Vagina (tissue), 2 donors: ENCODE measurements around the gene AIPL1. TPM values are rescaled to one million over a fixed set of nuclear protein-coding genes. Genes with fewer than 3 reads are reported as not detected.

Experiments used
- DNase-seq, 2 donors: peaks; one replicate each; pipeline ENCODE4 v3.0.0-alpha.2; 2017; ENCODE audit errors: extremely low spot score in 2 of 2
- H3K27ac ChIP-seq: fragments of 200-600 bp; sonication (generic); one replicate; pipeline ENCODE4 v1.5.1; 2019
- H3K27me3 ChIP-seq: fragments of 200-600 bp; sonication (generic); one replicate; pipeline ENCODE4 v1.5.1; 2019
- H3K36me3 ChIP-seq, 2 donors: fragments of 200-600 bp; sonication (generic); one replicate each; pipeline ENCODE4 v1.5.1; 2017 to 2019
- H3K4me1 ChIP-seq: fragments of 200-600 bp; sonication (generic); one replicate; pipeline ENCODE4 v1.5.1; 2019
- H3K4me3 ChIP-seq, 2 donors: fragments of 200-600 bp; sonication (generic); 1 replicate in 1 of 2; 2 replicates in 1 of 2; pipeline ENCODE4 v1.5.1; 2016 to 2019
- H3K9me3 ChIP-seq: fragments of 200-600 bp; sonication (generic); one replicate; pipeline ENCODE4 v1.5.1; 2019
- CTCF ChIP-seq, 3 experiments: fragments of 450-650 bp in 2 of 3; fragments of 200-600 bp in 1 of 3; sonication (generic) in 1 of 3; IDR thresholded peaks; one replicate each; pipeline ENCODE4 v1.5.1; 2017 to 2019; ENCODE audit warnings: antibody characterized with exemption in 3 of 3, mild to moderate bottlenecking in 2 of 3, moderate library complexity in 2 of 3
- POLR2A ChIP-seq, 2 donors: fragments of 450-650 bp; IDR thresholded peaks; one replicate each; pipeline ENCODE4 v1.6.1; 2017; ENCODE audit warnings: antibody characterized with exemption in 2 of 2, mild to moderate bottlenecking in 2 of 2, moderate library complexity in 2 of 2
- POLR2AphosphoS5 ChIP-seq, 2 donors: sonication (generic); formaldehyde crosslinking; IDR thresholded peaks; one replicate each; pipeline ENCODE4 v1.9.0; 2017; ENCODE audit warnings: antibody characterized with exemption in 2 of 2, mild to moderate bottlenecking in 2 of 2, low read depth in 1 of 2; ENCODE audit not compliant: insufficient read depth in 1 of 2
- intact Hi-C: fragments of 100-400 bp; cut with DNase I; formaldehyde crosslinking; loops from one replicate; pipeline ENCODE4 v1.15.1; 2023
- total RNA-seq: library from RNA; depleted of rRNA; stranded (reverse); fragments of >200 nt; gene quantifications from one replicate; pipeline ENCODE4 v1.2.3, GENCODE V29; 2016

The AIPL1 gene
- total RNA-seq, 1 donor from 2014 or later, result not detected

- Histone ChIP-seq H3K27ac (no peak overlapping the region), H3K4me1 (no peaks in the 10 kb centered on the region), H3K4me3 (no peak overlapping the region), H3K36me3 (peaks cover 0 to 9% of the 10 kb centered on the region in 2 donors), H3K27me3 (no peaks in the 10 kb centered on the region), H3K9me3 (no peaks in the 10 kb centered on the region)
- DNase-seq, result no peak
- intact Hi-C loops, result no loop called here
- TF ChIP-seq POLR2A (IDR thresholded peaks at IDR 0.05), result no peak
- TF ChIP-seq POLR2AphosphoS5 (IDR thresholded peaks at IDR 0.05; ENCODE audit: insufficient read depth in 1 of 2, low read depth in 1 of 2), result no peak
- TF ChIP-seq CTCF (IDR thresholded peaks at IDR 0.05), result no peak
These were observed 29.6 kb upstream of the AIPL1 start for GRCh38 chr17:6464446-6465041.

- Histone ChIP-seq H3K4me3 (no peak overlapping the region), H3K27me3 (no peaks in the 10 kb centered on the region), H3K27ac (no peak overlapping the region), H3K36me3 (peaks cover 0 to 9% of the 10 kb centered on the region in 2 donors), H3K4me1 (no peaks in the 10 kb centered on the region), H3K9me3 (no peaks in the 10 kb centered on the region)
- no peak for DNase-seq
- TF ChIP-seq CTCF (IDR thresholded peaks at IDR 0.05), result no peak
- no peak for TF ChIP-seq POLR2A (IDR thresholded peaks at IDR 0.05)
- TF ChIP-seq POLR2AphosphoS5 (IDR thresholded peaks at IDR 0.05; ENCODE audit: insufficient read depth in 1 of 2, low read depth in 1 of 2), result no peak
- intact Hi-C loops, result no loop called here
These were observed 28.9 kb upstream of the AIPL1 start for GRCh38 chr17:6463616-6464445.

GRCh38 chr17:6462692-6463091 is 27.8 kb upstream of the AIPL1 start:
- H3K27me3 ChIP-seq, result no peaks in the 10 kb centered on the region
- H3K27ac ChIP-seq, result no peak overlapping the region
- no peaks in the 10 kb centered on the region for H3K9me3 ChIP-seq
- TF ChIP-seq POLR2AphosphoS5 (IDR thresholded peaks at IDR 0.05; ENCODE audit: insufficient read depth in 1 of 2, low read depth in 1 of 2) (no peak), POLR2A (IDR thresholded peaks at IDR 0.05) (no peak), CTCF (IDR thresholded peaks at IDR 0.05) (no peak)
- no peak for DNase-seq
- H3K4me3 ChIP-seq, result no peak overlapping the region
- no peaks in the 10 kb centered on the region for H3K4me1 ChIP-seq
- peaks cover 0 to 9% of the 10 kb centered on the region in 2 donors for H3K36me3 ChIP-seq
- intact Hi-C loops, result no loop called here

GRCh38 chr17:6461792-6462524 is 27.0 kb upstream of the AIPL1 start:
- no peaks in the 10 kb centered on the region for H3K27me3 ChIP-seq
- intact Hi-C loops, result no loop called here

More at GRCh38 chr17:6461792-6462524, 27.0 kb upstream of the AIPL1 start:
- Histone ChIP-seq H3K9me3 (no peaks in the 10 kb centered on the region), H3K4me3 (no peak overlapping the region), H3K27ac (no peak overlapping the region), H3K36me3 (peaks cover 0 to 9% of the 10 kb centered on the region in 2 donors), H3K4me1 (no peaks in the 10 kb centered on the region)
- TF ChIP-seq POLR2AphosphoS5 (IDR thresholded peaks at IDR 0.05; ENCODE audit: insufficient read depth in 1 of 2, low read depth in 1 of 2), result no peak
- TF ChIP-seq POLR2A (IDR thresholded peaks at IDR 0.05), result no peak
- TF ChIP-seq CTCF (IDR thresholded peaks at IDR 0.05), result no peak
- no peak for DNase-seq
